ENCODE results near the gene HDAC11. TPM values are rescaled to one million over a fixed set of nuclear protein-coding genes. Genes with fewer than 3 reads are reported as not detected.
A peak's percentile ranks its signal among the peaks of the same experiment; 100 is the strongest.

HDAC11 gene
- total RNA-seq, 4 donors from 2014 or later: 20.6 to 28.3 (median 22.8) TPM

- no peak overlapping the region for H3K4me3 ChIP-seq (ENCODE audit: low read depth, poor library complexity, severe bottlenecking)
- 68% methylated on average over 12 of the region's 12 CpGs for WGBS, 2 donors
- DNase-seq (ENCODE audit: low spot score in 2 of 2): no peak
- intact Hi-C loops (cut with DNase I; ENCODE audit: low total_unique reads): no loop called here
- TF ChIP-seq POLR2A (IDR thresholded peaks at IDR 0.05) (no peak), CTCF (IDR thresholded peaks at IDR 0.05) (no peak)
These were observed 6.1 kb upstream of the HDAC11 start for GRCh38 chr3:13474021-13474420.

- 60 to 75% methylated on average over 10 of the region's 10 CpGs for WGBS, 2 donors
- TF ChIP-seq CTCF (IDR thresholded peaks at IDR 0.05) (no peak), POLR2A (IDR thresholded peaks at IDR 0.05) (no peak)
- no peak overlapping the region for H3K4me3 ChIP-seq (ENCODE audit: low read depth, poor library complexity, severe bottlenecking)
- DNase-seq (ENCODE audit: low spot score in 2 of 2): no peak
- intact Hi-C loops (cut with DNase I; ENCODE audit: low total_unique reads): no loop called here
These were observed 5.3 kb upstream of the HDAC11 start for GRCh38 chr3:13474776-13475303.

GRCh38 chr3:13475871-13476590 lies 4.1 kb upstream of the HDAC11 start:
- TF ChIP-seq POLR2A (IDR thresholded peaks at IDR 0.05): no peak
- TF ChIP-seq CTCF (IDR thresholded peaks at IDR 0.05): no peak
- DNase-seq (ENCODE audit: low spot score in 2 of 2): no peak
- 47 to 55% methylated on average over 7 of the region's 7 CpGs for WGBS, 2 donors
- intact Hi-C loops (cut with DNase I; ENCODE audit: low total_unique reads): no loop called here
- no peak overlapping the region for H3K4me3 ChIP-seq (ENCODE audit: low read depth, poor library complexity, severe bottlenecking)

GRCh38 chr3:13477943-13478342 lies 2.2 kb upstream of the HDAC11 start:
- H3K4me3 ChIP-seq (ENCODE audit: low read depth, poor library complexity, severe bottlenecking): no peak overlapping the region
- WGBS, 2 donors: 68 to 72% methylated on average over 6 of the region's 6 CpGs
- no peak for DNase-seq (ENCODE audit: low spot score in 2 of 2)
- no peak for TF ChIP-seq POLR2A (IDR thresholded peaks at IDR 0.05)
- no peak for TF ChIP-seq CTCF (IDR thresholded peaks at IDR 0.05)
- intact Hi-C loops (cut with DNase I; ENCODE audit: low total_unique reads): no loop called here

GRCh38 chr3:13479332-13479581 lies 849 bp upstream of the HDAC11 start:
- intact Hi-C loops (cut with DNase I; ENCODE audit: low total_unique reads): no loop called here
- TF ChIP-seq CTCF (IDR thresholded peaks at IDR 0.05) (no peak), POLR2A (IDR thresholded peaks at IDR 0.05) (no peak)
- WGBS, 2 donors: 1 to 2% methylated on average over 13 of the region's 13 CpGs
- DNase-seq (ENCODE audit: low spot score in 2 of 2): no peak
- H3K4me3 ChIP-seq (ENCODE audit: low read depth, poor library complexity, severe bottlenecking): peak overlapping the region; percentile 53
